ENCODE results near the gene KDM8. TPM values are rescaled to one million over a fixed set of nuclear protein-coding genes. Genes with fewer than 3 reads are reported as not detected.
A peak's percentile ranks its signal among the peaks of the same experiment; 100 is the strongest.

The KDM8 gene
- total and polyA plus RNA-seq, 9 of the 15 experiments (the other 6 are each of a cell fraction or from before 2014, with no cell fraction given) = 0.61 to 9.1 (median 5.4) TPM

DNA sequence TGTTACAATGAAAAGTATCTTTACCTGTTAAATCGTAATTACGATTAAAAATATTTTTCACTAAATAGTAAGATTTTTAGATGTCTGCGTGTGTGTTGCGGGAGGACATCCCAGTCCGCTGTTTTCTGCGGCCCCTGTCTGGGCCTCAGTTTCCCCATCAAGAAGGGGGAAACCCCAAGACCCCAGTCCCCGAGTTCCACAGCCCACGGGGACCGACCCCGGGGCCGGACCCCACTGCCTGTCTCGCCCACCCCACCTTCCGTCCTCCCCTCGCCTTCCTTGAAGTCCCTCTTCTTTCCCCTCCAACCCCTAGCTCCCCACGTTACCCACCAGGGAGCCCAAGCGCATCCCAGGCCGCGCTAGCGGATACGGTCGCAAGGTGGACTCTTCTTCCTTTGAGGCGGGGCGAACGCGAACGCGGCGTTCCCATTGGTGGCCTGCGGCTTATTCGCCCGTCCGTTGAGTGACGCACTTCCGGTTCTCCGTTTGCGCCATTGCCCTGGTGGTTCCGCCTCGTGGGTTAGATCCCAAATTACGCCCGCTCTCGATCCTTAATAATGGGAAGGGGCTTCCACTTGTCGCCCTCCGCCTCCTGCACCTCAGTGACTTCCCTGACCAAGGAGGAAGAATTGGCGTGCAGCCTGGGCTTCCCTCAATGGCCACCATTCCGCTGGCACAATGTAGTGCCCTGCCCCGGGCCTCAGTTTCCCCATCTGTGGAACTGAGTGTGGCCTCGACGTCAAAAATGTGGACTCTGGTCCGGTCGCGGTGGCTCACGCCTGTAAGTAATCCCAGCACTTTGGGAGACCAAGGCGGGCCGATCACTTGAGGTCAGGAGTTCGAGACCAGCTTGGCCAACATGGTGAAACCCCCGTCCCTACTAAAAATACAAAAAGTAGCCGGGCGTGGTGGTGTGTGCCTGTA is 65.3 kb downstream of the KDM8 start, which contains the start of gene NSMCE1 (continued):
- TF ChIP-seq SRSF7 (optimal IDR thresholded peaks at IDR 0.05; ENCODE audit: low read depth, low read length) (no peak), XRCC5 (IDR thresholded peaks at IDR 0.05; ENCODE audit: low read depth, low read length) (0 out of 2 replicates have a peak, but pooled peaks have one; percentile 36), RNF2 (IDR thresholded peaks at IDR 0.05) (no peak), POLR2A (conservative IDR thresholded peaks at IDR 0.05) (peak; percentile 96), CHD2 (IDR thresholded peaks at IDR 0.05; ENCODE audit: low read depth, low read length) (no peak; the same call in 1 of the 2 replicates), MAFF (IDR thresholded peaks at IDR 0.05; ENCODE audit: low read length) (no peak), PRDM10 (IDR thresholded peaks at IDR 0.05; ENCODE audit: partially characterized antibody) (peak; percentile 75), ERF (CRISPR knock-in tag; IDR thresholded peaks at IDR 0.05) (no peak), BRD9 (IDR thresholded peaks at IDR 0.05; ENCODE audit: low read depth, partially characterized antibody) (peak; percentile 24), SPI1 (IDR thresholded peaks at IDR 0.05; ENCODE audit: borderline replicate concordance, low read depth, low read length) (peak; percentile 65; the same call in 1 of the 2 replicates), ZBTB33 (CRISPR knock-in tag; IDR thresholded peaks at IDR 0.05) (no peak), KHSRP (IDR thresholded peaks at IDR 0.05) (no peak), ZNF140 (CRISPR knock-in tag; IDR thresholded peaks at IDR 0.05) (no peak), TOE1 (IDR thresholded peaks at IDR 0.05; ENCODE audit: borderline replicate concordance) (no peak), TOE1 (CRISPR knock-in tag; IDR thresholded peaks at IDR 0.05; ENCODE audit: borderline replicate concordance, low read depth) (0 out of 2 replicates have a peak, but pooled peaks have one; percentile 48), PTTG1 (tag; IDR thresholded peaks at IDR 0.05; ENCODE audit: low read depth) (no peak), SNRNP70 (optimal IDR thresholded peaks at IDR 0.05; ENCODE audit: low read depth, low read length) (no peak), ILF3 (IDR thresholded peaks at IDR 0.05; ENCODE audit: borderline replicate concordance) (no peak), RFX1 (IDR thresholded peaks at IDR 0.05) (no peak)
- TF ChIP-seq, protein P1, sequence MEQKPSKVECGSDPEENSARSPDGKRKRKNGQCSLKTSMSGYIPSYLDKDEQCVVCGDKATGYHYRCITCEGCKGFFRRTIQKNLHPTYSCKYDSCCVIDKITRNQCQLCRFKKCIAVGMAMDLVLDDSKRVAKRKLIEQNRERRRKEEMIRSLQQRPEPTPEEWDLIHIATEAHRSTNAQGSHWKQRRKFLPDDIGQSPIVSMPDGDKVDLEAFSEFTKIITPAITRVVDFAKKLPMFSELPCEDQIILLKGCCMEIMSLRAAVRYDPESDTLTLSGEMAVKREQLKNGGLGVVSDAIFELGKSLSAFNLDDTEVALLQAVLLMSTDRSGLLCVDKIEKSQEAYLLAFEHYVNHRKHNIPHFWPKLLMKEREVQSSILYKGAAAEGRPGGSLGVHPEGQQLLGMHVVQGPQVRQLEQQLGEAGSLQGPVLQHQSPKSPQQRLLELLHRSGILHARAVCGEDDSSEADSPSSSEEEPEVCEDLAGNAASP (IDR thresholded peaks at IDR 0.05) = no peak
- TF ChIP-seq, protein P2, sequence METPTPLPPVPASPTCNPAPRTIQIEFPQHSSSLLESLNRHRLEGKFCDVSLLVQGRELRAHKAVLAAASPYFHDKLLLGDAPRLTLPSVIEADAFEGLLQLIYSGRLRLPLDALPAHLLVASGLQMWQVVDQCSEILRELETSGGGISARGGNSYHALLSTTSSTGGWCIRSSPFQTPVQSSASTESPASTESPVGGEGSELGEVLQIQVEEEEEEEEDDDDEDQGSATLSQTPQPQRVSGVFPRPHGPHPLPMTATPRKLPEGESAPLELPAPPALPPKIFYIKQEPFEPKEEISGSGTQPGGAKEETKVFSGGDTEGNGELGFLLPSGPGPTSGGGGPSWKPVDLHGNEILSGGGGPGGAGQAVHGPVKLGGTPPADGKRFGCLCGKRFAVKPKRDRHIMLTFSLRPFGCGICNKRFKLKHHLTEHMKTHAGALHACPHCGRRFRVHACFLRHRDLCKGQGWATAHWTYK (CRISPR knock-in tag; IDR thresholded peaks at IDR 0.05) = no peak; the same call in 1 of the 2 replicates

All from K562 (cell line).